ENCODE results near the gene AKT3.

AKT3 gene

DNA sequence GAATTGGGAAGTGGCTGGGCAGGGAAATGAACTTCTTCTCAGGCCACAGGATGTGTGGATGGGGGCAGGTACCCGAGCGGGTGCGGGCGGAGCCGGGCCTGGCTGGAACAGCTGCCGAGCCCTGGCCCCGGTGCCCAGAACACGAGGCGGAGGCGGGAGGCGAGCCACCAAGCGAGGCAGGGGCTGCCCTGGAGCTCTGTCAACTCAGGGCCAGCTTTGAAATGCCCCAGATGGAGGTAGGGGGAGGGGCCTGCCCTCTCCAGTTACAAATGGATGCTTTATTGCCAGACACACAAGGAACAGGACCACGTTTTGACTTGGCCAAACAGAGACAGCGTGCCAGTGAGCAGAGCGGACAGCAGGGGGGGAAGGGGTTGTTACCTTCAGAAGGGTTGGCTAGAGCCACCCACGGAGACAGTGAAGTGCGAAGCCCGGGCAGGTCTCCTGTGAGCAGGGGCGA lies 353.8 kb downstream of the AKT3 start:
- no peak overlapping the region for H3K27ac Mint-ChIP-seq
- no peaks in the 10 kb centered on the region for H3K9me3 Mint-ChIP-seq (ENCODE audit: low read depth)
- H3K4me3 Mint-ChIP-seq: no peak overlapping the region
- H3K27me3 Mint-ChIP-seq: no peaks in the 10 kb centered on the region
- H3K36me3 Mint-ChIP-seq: peaks cover 3% of the 10 kb centered on the region
- H3K4me1 Mint-ChIP-seq (ENCODE audit: low read depth): no peaks in the 10 kb centered on the region

DNA sequence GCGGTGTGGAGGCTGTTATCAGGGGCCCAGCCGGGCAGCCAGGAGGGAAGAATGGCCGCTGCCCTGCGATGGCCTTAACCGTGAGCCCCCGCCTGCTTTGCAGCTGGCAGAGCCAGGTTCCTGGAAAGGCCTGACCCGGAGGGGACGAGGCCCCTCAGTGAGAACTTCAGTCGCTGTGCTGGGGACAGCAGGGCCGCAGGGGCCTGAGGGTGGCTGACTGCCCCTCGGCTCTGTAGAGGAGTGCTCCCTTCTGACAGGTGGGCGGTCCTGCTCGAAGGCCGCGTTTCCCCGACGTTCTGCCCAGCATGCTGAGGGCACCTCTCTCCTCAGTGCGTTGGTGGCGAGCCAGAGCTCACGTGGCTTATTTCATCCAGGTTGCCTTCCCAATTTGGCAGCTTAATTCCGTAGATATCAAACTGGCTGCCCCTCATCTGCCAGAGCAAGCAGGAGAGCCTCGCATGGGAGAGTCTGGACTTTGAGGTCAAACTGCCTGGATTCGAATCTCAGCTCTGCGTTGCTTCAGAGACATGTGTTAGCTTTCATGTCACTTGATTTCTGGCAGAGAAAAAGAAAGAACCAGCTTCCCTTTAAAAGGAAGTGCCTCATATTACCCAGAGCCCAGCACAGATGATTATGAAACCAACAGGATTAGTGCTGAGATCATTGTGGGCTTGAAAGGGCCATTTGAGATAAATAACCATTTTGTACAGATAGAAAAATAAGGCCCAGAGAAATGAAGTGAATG lies 354.4 kb downstream of the AKT3 start:
- no peak overlapping the region for H3K27ac Mint-ChIP-seq
- H3K4me3 Mint-ChIP-seq: no peak overlapping the region
- H3K27me3 Mint-ChIP-seq: no peaks in the 10 kb centered on the region
- no peaks in the 10 kb centered on the region for H3K4me1 Mint-ChIP-seq (ENCODE audit: low read depth)
- no peaks in the 10 kb centered on the region for H3K9me3 Mint-ChIP-seq (ENCODE audit: low read depth)
- H3K36me3 Mint-ChIP-seq: no peaks in the 10 kb centered on the region

DNA sequence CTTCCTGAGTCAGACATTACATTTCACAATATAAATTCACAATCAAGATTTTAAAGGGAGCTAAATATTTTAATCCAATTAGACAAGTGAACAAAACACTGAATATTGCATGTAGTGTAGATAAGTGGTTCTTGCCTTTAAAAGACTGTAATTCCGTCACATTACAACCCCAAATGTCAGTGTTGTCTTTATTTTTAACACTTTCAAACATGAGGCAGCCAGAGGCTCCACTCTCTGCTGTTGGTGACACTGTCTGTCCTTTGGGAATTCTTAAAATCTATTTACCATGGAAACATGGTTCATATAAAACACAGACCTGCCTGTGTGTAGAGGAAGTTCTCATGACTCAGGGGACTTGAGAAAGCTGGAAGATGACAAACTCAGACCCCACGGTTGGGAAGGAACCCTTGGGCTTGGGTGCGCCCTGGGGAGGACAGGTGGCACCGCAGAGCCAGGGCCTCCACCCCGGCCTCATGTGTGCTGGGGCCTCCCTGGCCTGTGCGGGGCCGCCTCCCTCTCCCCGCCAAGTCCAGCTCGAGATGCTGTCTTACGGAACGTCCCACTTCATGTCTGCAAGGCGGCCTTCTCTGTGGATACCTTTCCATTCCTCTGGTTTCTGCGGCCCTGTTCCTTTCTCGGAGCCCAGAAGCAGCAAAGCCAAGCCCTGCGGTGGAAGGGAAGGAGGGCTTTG lies 355.2 kb downstream of the AKT3 start:
- no peak overlapping the region for H3K27ac Mint-ChIP-seq
- no peaks in the 10 kb centered on the region for H3K27me3 Mint-ChIP-seq
- no peaks in the 10 kb centered on the region for H3K36me3 Mint-ChIP-seq
- no peaks in the 10 kb centered on the region for H3K4me1 Mint-ChIP-seq (ENCODE audit: low read depth)
- no peaks in the 10 kb centered on the region for H3K9me3 Mint-ChIP-seq (ENCODE audit: low read depth)
- H3K4me3 Mint-ChIP-seq: no peak overlapping the region

DNA sequence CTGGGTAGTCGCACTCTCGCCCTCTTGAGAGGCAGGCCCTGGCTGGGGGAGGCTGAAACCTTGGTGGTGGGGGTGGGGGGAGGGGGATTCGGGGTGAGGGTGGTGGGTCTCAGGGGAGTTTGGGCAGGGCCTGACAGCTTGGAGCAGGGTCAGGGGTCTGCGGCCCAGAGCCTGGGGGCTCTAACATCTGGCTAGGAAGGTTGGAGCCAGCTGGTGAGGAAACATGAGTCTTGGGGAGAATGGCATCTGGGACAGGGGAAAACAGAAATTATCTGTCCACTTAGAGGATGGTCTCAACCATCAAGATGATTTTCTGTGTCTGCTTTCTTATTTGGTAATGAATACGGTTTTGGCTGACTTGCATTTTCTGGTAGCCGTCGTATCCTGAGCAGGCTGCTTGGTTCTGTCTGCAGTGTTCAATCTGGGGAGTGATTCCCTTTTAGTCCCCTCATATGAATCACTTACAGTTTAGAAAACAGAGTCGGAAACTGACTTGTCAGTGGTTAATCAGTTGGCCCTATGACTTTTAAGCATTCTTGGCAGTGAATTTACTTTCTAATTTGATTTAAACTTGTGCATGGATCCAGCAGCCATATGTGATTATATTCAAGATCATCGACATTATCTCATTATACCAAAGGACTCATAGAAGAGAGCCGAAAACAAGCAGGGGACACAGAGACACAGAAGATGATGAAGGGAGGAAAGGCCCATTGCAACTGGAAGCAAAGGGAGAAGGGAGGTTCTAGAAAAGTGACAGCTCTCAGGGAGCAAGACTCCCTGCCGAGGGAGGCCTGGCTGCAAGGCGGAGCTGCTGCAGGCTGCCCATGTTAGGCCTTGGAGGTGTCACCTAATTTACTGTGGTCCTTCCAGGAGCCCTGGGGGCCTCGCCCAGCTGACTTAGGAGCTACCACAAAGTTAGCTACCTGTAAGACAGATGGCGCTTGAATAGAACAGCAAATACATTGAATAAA lies 356.6 kb downstream of the AKT3 start:
- no peak overlapping the region for H3K4me3 Mint-ChIP-seq
- no peaks in the 10 kb centered on the region for H3K36me3 Mint-ChIP-seq
- no peaks in the 10 kb centered on the region for H3K9me3 Mint-ChIP-seq (ENCODE audit: low read depth)
- H3K27ac Mint-ChIP-seq: peak overlapping the region; percentile 11
- no peaks in the 10 kb centered on the region for H3K4me1 Mint-ChIP-seq (ENCODE audit: low read depth)
- H3K27me3 Mint-ChIP-seq: no peaks in the 10 kb centered on the region

DNA sequence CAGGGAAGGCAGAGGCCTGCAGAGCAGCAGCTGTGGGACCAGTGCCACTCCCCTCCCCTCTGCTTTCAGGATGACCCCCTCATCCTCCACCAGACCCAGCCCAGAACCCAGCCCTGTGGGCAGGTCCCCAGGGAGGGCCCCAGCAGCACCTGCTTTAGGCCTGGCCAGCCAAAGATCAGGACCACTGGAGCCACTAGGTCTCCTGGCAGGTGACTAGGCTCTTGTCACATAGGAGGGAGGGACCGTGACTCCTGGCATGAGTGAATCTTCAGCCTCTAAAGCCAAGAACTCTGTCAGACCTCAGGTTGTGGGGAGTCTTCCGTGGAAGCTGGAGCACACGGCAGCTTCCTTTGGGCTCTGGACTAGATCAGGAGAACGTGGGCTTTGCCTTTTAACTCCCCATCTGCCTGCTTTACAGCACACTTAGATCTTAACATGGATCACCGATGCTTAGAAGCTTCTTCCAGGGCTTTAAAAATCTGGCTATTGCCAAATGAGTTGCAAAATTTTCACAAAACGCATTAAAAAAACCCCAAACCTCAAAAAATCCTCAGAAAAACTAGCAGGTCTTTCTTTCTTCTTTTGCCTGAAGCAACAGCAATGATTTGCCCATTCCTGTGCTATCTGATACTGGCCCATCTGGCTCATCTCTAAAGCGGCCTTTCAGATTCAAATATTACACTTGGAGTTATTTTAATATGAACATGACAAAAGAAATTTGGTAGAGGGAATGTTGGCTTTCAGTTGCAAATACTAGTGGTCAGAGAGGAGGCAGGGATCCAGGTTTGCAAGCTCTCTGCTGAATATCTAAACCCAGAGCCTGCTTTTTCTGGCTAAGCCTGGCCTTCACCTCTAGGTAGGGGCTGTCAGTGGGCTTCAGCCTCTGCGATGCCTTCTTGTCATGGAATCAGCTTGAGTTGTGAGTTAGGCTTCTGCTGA lies 359.0 kb downstream of the AKT3 start:
- Mint-ChIP-seq H3K9me3 (ENCODE audit: low read depth) (no peaks in the 10 kb centered on the region), H3K27ac (no peak overlapping the region), H3K4me3 (no peak overlapping the region), H3K4me1 (ENCODE audit: low read depth) (no peaks in the 10 kb centered on the region), H3K27me3 (no peaks in the 10 kb centered on the region), H3K36me3 (no peaks in the 10 kb centered on the region)

DNA sequence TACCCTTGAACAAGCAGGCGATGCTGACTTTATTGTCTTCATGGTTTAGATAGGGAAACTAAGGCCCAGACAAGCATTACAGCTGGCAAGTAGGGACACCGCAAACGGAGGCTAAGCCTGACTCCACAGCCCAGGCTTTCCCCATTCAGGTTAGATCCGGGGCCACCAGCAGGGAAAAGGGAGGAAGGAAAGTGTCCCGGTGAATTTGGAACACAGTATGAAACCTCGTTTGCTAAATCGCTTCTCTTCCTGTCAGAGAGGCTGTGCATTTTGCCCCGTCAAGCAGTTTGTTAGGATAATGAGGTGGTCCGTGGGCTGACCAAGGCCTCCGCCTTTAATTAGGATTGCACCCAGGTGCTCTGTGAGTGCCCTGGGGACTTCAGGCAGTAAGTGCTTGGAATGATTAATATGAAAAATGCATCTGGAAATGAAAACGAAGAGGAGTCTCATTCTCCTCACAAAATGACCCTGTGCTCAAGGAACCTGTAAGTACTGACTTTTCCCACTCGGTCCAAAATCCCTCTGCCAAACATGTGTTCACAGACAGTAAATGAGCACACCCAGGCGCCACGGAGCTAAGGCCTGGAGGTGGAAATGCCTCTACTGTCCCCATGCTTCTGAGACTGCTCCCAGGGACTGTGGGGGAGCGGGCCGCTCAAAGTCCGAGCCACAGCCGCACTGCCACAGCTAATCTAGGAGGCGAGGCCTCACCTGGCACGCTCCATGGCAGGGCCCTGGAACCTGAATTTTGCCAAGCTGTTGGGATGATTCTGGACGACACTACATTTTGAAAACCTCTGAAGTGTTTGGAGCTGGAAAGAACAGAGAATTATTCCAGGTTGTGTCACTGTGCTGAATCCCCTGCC lies 360.1 kb downstream of the AKT3 start:
- no peaks in the 10 kb centered on the region for H3K9me3 Mint-ChIP-seq (ENCODE audit: low read depth)
- H3K36me3 Mint-ChIP-seq: no peaks in the 10 kb centered on the region
- no peaks in the 10 kb centered on the region for H3K27me3 Mint-ChIP-seq
- no peak overlapping the region for H3K27ac Mint-ChIP-seq
- H3K4me3 Mint-ChIP-seq: no peak overlapping the region
- H3K4me1 Mint-ChIP-seq (ENCODE audit: low read depth): no peaks in the 10 kb centered on the region

DNA sequence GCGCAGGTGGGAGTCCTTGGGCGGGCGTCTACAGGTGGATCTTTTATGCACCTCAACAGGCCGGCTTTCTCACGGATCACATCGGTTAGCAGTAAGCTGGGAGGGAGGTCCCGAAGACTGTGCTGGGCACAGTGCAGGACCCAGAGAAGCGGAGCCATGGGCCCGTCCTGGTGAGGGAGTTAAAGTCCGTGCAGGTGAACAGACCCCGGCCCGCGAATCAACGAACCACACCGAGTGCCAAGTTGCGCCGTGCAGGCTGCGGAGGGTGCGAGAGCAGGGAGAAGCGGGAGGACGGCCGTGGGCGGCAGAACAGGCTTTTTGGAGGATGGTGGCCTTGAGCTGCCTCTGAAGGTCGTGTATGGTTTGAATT lies 360.9 kb downstream of the AKT3 start:
- Mint-ChIP-seq H3K4me1 (ENCODE audit: low read depth) (peaks cover 1% of the 10 kb centered on the region), H3K27ac (no peak overlapping the region)

DNA sequence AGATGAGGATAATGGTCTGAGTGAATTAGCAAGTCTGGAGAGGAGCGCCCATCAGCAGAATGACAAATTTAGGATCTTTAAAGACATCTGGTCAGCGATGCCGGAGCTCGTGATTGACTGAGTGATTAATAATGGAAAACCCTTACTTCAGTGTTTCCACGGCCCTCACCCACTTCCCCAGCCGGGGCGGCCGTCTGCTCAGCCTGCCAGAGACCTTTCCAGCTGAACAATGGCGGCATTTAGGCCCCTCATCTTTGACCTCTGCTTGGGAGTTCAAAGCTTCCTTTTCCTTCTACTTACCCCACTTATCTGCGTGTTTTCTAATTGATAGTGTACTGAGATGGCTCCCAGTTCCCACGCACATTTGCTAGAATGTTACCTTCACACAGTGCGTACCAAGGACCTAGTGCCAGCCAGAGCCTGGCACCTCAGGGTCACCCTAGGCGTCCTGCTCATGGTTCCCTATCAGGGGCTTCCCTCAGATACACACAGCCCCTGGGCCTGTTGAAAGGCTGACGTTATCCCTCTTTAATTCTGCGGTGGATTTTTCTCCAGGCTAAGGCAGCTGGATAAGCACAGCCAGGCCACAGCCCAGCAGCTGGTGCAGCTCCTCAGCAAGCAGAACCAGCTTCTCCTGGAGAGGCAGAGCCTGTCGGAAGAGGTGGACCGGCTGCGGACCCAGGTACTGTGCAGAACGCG lies 361.4 kb downstream of the AKT3 start:
- no peak overlapping the region for H3K27ac Mint-ChIP-seq
- H3K36me3 Mint-ChIP-seq: no peaks in the 10 kb centered on the region
- peaks cover 4% of the 10 kb centered on the region for H3K4me1 Mint-ChIP-seq (ENCODE audit: low read depth)
- no peaks in the 10 kb centered on the region for H3K27me3 Mint-ChIP-seq
- H3K9me3 Mint-ChIP-seq (ENCODE audit: low read depth): no peaks in the 10 kb centered on the region
- no peak overlapping the region for H3K4me3 Mint-ChIP-seq

More for the DNA sequence above, 360.9 kb downstream of the AKT3 start:
- no peaks in the 10 kb centered on the region for H3K27me3 Mint-ChIP-seq
- H3K4me3 Mint-ChIP-seq: no peak overlapping the region
- H3K36me3 Mint-ChIP-seq: no peaks in the 10 kb centered on the region
- H3K9me3 Mint-ChIP-seq (ENCODE audit: low read depth): no peaks in the 10 kb centered on the region

DNA sequence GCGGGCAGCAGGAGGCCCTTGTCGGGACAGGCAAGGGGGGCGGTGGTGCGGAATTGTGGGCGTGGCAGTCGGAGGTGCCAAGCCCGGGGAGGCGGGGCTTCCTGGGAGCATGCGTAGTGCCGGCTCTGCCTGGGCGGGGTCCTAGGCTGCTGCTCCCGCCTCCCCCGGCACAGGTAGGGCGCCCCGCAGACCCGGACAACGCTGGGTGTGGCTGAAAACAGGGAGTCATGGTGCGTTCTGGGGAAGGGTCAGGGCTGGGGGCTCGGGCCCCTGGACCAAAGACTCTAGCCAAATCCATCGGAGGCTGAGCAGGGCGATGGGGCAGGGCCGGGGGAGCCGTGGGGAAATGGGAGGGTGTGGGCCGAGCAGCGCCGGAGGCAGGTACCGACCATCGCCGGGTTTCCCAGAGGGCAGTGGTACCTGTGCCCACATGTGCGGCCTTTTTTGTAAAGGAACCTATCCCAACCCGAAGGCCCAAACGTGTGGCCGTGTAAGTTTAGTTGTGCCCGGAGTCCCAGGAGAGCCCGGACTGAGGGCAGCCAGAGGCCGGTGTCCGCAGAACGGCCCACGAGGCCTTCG lies 362.3 kb downstream of the AKT3 start:
- H3K9me3 Mint-ChIP-seq (ENCODE audit: low read depth): no peaks in the 10 kb centered on the region
- H3K27ac Mint-ChIP-seq: no peak overlapping the region
- peaks cover 4% of the 10 kb centered on the region for H3K4me1 Mint-ChIP-seq (ENCODE audit: low read depth)
- H3K4me3 Mint-ChIP-seq: no peak overlapping the region
- H3K36me3 Mint-ChIP-seq: no peaks in the 10 kb centered on the region
- no peaks in the 10 kb centered on the region for H3K27me3 Mint-ChIP-seq

DNA sequence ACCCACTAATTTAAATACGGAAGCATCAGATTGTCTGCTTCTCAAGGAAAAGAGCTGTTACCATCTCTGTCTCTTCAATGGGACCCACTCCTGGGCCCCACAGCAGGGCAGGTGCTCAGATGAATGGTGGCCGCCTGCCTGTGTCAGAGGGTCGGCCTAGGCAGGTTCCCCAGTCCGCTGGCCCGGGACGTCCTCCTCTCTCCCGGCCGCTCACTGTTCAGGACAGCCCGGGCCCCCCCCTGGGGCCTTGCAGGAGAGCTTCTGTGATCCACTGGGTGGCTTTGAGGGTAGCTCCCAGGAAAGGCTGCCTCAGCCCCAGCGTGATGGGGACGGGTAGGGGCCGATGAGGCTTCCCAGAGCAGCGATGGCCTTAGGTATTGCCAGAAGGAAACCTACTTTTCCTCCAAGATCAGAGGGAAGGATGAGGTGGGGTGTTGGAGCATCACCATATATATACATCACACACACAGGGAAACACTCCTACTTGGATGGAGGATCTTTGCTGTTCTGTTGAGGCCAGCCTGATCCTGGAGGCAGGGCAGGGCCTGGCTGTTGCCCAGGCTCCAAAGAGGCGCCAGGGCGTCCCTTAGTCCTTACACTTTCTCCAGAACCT lies 362.9 kb downstream of the AKT3 start:
- H3K27me3 Mint-ChIP-seq: no peaks in the 10 kb centered on the region
- H3K4me3 Mint-ChIP-seq: no peak overlapping the region
- H3K36me3 Mint-ChIP-seq: no peaks in the 10 kb centered on the region
- no peaks in the 10 kb centered on the region for H3K9me3 Mint-ChIP-seq (ENCODE audit: low read depth)
- H3K27ac Mint-ChIP-seq: no peak overlapping the region
- H3K4me1 Mint-ChIP-seq (ENCODE audit: low read depth): peaks cover 10% of the 10 kb centered on the region

DNA sequence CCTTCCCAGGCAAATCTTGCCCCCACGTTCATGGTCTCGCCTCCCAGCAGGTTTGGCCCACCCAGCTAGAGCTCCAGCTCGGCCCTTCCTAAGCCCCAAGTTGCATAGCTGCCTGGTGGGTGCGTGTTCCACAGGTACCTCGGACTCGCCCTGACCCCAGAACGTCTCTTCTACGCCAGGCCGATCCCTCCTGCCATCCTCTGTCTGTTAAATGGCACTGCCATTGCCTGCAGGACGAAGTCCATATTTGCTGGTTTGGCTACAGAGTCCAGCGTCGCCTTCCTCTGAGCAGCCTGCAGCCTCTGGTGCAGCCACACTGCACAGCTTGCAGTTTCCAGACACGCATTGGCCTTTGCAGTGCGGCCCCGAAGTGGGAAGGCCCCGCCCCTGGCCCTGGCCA lies 366.1 kb downstream of the AKT3 start:
- Mint-ChIP-seq H3K4me3 (peak overlapping the region; percentile 73), H3K9me3 (ENCODE audit: low read depth) (no peaks in the 10 kb centered on the region), H3K36me3 (peaks cover 2% of the 10 kb centered on the region), H3K27me3 (no peaks in the 10 kb centered on the region), H3K4me1 (ENCODE audit: low read depth) (peaks cover 15% of the 10 kb centered on the region), H3K27ac (no peak overlapping the region)

DNA sequence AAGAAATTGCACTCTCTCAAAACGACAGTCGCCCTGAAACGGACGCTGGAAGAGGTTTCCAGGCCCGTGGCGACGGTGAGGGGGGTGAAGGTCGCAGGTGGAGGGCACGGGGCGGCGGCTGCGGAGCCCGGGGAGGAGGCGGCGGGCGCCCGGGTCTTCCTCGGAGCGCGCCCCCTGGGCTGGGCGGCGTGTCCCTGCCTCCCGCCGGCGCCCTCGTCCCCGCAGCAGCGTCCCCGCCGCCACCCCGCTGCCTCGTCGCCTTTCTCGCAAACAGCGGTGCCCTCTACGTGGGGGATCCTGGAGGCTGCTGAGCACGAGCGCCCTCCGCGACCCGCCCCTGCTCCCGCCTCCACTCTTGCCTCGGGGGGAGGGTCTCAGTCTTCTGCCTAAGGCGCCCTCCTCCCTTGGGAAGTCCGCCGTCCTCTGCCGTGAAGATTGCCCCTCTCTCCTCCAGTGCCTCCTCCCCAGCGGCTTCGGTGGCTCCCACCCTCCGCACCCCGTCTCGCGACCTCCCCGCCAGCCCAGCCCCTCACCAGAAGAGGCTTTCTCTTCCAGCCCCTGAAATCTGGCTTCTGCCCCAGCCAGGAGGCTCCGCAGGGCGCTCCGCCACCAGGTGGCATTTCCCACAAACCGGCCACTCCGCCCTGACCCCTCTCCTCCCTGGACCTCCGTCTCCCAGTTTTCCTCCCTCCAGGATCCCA lies 366.8 kb downstream of the AKT3 start:
- no peaks in the 10 kb centered on the region for H3K9me3 Mint-ChIP-seq (ENCODE audit: low read depth)
- no peak overlapping the region for H3K27ac Mint-ChIP-seq
- peaks cover 15% of the 10 kb centered on the region for H3K4me1 Mint-ChIP-seq (ENCODE audit: low read depth)
- H3K4me3 Mint-ChIP-seq: peak overlapping the region; percentile 73
- no peaks in the 10 kb centered on the region for H3K27me3 Mint-ChIP-seq
- peaks cover 2% of the 10 kb centered on the region for H3K36me3 Mint-ChIP-seq
